ENCODE data around the gene DPF3.
"Not testable (repeated sequence)": the region's sequence is repeated elsewhere in the genome, so short reads cannot be mapped to it uniquely, and the experiment has no call there.

DPF3 gene

DNA sequence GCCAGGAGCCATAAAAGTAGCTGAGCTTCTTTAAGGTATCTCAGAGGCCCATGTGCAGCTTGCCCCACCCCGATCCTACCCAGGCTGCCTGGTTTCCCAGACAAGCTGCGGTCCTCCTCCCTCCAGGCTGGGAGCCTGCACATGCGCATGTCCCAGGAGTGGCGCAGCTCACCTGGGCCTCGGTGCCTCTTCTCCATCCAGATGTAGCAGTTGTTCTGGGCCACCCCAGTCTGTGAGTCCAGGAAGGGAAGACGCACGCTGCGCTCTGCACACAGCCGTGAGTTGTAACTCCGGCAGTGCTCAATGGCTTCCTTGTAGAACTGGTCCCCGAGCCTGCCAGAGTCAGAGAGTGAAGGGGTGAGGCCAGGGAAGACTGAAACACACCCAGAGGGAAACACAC is 122.3 kb downstream of the DPF3 start:
- no peak for DNase-seq (ENCODE audit: low read depth)

DNA sequence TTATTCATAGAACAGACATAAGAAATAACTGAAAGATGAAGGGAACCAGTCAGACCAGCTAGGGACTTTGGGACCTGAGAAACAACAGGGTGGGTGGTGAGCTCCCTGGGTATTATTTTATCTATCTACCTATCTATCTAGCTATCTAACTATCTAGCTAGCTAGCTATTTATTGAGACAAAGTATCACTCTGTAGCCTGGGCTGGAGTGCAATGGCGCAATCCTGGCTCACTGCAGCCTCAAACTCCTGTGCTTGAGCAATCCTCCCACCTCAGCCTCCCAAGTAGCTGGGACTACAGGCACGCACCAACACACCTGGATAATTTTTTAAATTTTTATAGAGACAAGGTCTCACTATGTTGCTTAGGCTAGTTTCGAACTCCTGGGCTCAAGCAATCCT is 127.6 kb downstream of the DPF3 start:
- DNase-seq (ENCODE audit: low read depth): no peak

DNA sequence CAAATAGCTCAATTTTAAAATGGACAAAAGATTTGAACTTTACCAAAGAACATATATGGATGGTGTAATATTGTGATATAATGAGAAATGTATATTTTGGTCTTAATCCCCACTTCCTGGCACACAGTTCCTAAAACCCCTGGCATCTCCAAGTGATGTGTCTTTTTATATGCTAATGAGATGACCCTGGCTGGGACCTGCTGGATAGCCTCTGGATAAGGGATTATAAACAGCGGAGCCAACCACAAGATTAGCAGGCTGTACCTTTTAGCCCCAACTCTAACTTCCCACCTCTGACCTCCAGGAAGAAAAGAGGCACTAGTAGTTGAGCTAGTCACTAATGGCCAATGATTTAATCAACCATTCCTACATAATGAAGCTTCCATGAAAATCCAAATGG is 130.0 kb downstream of the DPF3 start:
- no peak for DNase-seq (ENCODE audit: low read depth)

DNA sequence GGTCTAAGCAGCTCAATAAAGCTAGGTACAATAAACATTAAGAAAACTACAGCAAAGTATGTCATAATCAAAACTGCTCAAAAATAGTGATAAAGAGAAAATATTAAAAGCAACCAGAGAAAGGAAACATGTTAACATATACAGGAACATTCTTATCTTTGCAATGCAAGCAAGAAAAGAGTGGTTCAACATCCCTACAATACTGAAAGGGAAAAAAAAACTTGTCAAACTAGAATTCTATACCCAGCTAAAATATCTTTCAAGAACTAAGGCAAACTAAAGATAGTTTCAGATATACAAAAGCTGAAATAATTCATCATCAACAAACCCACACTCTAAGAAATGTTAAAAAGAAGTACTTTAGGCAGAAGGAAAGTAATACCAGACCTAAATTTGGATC is 134.2 kb downstream of the DPF3 start:
- no peak for DNase-seq (ENCODE audit: low read depth)

DNA sequence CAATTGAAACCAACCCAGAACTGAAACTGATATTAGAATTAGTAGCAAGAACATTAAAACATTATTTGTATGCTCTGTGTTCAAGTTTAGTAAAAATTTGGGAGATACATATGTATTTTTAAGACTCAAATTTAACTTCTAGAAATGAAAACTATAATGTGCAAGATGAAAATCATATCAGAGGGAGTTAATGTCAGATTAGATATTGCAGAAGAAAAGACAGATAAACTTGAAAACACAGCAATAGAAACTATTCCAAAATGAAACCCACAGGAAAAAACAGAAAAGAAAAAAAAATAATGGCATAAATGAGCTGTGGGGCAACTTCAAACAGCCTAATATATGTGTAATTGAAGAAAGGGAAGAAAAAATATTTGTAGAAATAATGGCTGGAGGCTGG is 134.9 kb downstream of the DPF3 start:
- DNase-seq (ENCODE audit: low read depth): no peak

DNA sequence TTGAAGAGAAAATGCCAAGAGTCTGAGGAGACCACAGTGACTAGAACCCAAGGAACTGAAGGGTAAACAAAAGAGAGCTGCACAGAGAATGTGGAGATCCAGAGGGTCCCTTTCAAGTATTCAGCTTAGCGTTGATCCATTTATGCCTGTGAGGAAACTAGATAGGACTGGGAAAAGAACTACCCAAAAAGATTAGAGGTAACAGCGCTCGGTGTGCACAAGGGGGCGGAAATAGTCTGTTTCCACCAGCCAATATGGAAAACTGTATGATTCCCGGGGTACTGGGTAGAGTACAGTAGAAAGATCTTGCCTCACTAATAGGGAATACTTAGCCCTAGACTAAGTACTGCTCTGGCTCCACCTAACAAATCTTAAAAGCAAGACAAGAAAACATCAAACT is 135.5 kb downstream of the DPF3 start:
- no peak for DNase-seq (ENCODE audit: low read depth)

DNA sequence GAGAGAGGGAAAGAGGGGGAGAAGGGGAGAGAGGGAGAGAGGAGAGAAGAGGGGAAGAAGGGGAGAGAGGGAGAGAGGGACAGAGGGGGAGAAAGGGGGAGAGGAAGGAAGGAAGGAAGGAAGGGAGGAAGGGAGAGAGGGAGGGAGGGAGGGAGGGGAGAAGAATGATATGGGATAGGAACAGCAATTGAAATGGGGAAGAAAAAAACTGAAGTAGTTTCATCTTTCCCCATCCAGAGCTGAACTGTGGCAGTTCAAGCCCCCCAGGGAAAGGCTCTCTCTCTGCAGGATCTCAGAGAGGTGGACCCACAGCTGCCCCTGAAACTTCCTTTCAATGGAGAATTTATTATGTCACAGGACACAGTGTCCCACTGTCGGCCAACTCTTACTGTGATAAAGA is 136.9 kb downstream of the DPF3 start:
- DNase-seq (ENCODE audit: low read depth): no peak

DNA sequence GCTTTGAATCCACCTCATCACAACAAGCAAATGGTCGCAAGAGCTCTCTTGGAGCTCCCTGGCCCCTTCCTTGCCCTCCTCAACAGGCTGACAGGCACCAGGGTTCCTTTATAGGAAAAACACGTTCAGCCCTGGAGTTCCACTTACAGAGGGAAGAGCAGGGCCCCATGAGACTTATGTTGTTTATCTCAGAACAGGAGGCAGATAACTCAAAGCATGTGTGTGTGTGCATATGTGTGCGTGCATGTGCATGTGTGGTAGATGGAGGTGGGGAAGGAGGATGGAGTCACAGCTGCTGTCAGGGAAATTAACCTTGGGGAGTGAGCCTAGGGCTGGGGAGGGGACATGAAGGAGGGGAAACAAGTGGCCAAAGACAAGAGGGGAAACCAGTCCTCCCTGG is 138.1 kb downstream of the DPF3 start:
- DNase-seq (ENCODE audit: low read depth): no peak

DNA sequence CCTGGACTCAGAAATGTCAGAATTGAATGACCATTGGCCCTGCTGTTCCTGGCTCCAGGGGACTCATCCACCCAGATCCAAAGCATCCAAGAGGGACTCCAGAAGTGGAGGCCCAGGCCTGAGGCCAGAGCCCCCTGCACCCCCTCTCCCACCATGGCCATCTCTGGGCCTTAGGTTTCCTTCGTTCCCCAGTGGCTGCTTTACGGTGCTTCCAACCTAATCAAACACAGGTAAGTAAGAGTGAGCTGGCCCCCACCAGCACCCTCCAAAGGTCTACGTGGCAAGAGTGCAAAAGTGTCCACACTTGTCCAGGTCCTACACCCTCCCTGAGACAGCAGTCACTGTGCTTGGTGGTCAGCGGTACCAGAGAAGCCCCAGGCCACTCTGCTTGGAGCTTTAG is 139.0 kb downstream of the DPF3 start:
- no peak for DNase-seq (ENCODE audit: low read depth)

DNA sequence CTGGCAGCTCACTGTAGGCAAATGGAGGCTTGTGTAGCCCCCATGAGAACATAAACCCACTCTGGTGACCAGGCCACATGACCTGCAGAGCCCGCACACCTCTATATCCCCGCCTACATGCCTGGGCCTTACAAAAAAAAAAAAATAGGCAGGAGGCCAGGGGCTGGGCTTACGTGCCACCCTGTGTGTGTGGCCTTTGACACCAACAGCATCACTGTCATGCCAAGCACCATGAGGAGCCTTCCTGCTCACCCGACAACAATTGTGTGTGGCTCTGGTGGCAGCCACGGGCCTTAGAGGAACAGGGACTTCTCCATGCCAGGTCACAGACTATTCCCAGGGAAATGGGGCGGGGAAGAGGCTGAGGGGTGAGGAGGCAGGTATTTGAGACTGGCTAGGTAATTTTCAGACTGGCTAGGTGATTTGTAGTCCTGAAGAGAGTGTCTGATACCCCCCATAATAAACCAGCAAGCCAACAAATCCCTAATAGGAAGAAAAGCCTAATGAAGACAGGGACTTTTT is 140.0 kb downstream of the DPF3 start:
- no peak for DNase-seq (ENCODE audit: low read depth)

DNA sequence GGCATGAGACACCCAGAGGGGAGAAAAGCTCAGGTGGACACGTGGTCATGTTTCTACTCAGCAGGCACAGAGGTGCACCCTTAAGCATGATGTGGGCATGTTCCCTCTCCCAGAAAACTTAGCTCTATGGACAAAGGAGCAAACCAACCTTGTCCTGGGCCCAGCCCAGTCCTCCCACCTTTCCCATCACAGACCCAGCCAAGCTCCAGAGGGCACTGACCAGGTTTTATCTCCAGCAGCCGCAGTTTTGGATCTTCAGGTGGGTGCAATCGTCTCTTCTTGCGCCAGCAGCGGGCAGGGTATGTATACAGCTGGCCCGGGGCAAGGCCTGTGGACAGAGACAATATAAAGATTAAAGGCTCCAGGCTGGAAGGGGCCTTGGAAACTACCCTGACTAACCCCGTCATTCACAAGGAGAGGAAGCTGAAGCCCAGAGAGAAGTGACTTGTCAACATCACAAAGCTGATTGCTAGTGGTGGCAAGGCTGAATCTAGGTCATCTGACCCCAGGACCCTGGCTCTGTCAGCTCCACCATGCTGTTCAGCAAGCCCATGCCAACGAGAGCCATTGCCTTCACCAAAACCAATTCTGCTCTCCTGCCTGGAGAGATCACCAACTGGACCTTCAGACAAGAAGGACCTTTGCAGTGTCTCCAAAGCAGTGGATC is 140.7 kb downstream of the DPF3 start:
- DNase-seq (ENCODE audit: low read depth): no peak

DNA sequence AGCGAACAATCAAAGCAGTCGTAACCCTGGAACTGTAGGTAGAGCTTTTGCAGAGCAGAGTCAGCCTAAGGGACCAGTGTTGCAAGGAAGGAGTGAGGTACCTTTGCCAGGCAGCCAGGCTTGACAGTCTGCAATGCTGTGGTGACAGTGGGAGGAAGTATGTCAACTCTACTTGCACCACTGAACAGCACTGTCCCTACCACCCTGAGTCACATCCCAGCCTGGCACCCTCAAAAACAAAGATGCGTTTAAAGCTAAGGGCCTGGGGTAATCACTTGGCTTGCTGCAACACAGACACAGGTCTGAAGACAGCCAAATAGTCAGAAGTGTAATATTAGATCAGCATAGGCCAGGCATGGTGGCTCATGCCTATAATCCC is 141.9 kb downstream of the DPF3 start:
- no peak for DNase-seq (ENCODE audit: low read depth)

DNA sequence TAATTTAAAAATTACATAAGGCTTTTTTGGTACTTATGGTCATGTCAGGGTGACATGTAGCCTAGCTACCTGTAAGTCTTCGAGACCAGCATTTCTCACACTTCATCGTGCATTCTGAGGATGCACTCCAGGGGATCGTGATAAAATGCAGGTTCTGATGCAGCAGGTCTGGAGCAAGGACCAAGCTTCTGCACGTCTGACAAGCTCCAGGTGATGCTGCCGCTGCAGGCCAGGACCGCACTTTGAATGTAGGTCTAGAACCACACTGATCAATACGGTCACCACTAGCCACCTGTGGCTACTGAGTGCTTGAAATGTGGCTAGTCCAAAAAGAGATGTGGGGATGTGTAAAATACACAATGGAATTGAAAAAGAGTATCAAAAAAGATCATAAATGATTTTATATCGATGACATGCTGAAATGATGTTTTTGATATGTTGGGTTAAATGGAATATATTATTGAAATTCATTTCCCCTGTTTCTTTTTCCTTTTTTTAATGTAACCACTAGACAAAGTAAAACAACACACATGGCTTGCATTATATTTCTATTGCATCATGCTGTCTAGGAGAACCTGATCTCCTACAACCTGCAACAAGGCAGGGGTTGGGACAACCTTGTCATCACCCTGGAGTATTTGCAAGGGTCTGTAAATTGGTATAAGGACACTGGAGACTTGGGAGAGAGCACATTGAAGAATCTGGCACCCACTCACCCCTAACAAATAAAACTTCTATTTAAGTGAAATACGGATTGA is 142.4 kb downstream of the DPF3 start:
- no peak for DNase-seq (ENCODE audit: low read depth)

DNA sequence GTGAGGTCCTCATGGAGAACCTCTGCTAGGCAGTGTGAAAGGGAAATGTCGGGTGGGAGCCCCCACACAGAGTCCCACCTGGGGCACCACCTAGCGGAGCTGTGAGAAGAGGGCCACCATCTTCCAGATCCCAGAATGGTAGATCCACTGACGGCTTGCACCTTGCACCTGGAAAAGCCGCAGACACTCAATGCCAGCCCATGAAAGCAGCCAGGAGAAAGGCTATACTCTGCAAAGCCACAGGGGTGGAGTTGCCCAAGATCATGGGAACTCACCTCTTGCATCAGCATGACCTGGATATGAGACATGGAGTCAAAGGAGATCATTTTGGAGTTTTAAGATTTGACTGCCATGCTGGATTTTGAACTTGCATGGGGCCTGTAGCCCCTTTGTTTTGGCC is 145.0 kb downstream of the DPF3 start:
- DNase-seq (ENCODE audit: low read depth): not testable (repeated sequence)

DNA sequence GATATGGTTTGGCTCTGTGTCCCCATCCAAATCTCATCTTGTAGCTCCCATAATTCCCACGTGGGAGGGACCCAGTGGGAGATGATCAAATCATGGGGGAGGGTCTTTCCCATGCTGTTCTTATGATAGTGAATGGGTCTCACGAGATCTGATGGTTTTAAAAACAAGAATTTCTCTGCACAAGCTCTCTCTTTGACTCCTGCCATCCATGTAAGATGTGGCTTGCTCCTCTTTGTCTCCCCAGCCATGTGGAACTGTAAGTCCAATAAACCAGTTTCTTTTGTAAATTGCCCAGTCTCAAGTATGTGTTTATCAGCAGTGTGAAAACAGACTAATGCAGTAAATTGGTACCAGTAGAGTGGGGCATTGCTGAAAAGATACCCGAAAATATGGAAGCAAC is 146.2 kb downstream of the DPF3 start:
- DNase-seq (ENCODE audit: low read depth): no peak

DNA sequence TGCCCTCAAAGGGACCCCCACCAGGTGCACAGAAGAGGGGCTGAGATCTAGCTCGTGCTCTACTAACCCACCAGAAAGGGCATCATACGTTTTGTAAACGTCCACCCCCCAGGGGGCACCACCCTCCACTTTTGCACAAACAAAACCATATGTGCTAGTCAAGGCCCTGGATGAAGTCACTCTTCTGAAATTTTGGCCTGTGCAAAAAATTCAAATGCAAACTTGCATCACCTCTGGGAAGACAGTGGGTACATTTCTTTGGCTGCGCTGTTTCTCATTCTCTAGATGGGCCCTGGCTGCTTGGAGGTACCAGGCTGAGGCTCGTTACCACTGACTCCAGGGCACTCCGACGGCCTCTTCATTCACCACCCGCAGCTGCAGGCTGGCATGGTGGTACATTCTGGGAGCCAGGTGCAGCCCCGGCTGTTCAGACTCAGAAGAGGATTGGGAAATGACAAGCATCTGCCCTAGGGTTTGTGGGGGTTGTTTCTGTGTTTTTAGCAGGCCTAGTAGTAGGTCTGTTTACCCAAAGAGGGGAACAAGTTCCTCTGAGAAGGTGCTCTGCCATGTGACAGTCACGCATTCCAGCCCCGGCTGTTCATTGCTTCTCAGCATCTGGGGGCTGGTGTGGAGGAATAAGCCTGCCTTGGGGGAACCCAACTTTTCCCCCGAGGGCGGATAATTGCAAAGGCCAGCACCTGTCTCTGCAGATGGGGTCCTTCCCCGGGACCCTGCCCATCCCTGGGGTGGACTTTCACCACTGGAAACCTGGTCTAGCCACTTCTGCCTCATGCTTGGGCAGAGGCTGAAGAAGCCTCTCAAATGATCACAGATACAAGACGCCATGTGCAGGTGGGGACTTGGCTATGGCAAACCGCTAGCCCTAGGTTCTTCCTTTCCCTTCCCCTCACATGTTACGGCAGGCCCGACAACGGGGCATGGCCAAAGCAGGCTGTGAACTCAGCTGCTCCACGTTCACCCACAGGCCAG is 147.6 kb downstream of the DPF3 start:
- no peak for DNase-seq (ENCODE audit: low read depth)

DNA sequence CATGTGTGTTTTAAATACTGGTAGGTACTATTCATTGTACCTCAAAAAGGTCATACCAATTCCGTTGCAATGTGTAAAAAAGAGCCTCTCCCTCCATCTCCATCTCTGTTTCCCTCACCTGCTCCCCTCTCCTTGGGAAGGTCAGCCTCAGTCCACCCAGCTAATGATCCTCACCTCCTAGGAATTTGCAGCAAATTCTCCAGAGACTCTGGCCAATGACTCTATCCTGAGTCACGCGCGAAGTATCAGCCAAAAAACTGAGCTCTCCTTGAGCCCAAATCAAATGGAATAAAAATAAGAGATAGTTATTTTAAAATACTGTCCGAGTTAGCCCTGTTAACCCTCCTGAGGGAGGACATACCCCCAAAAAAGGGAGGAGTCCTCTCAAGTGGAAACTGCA is 148.4 kb downstream of the DPF3 start:
- no peak for DNase-seq (ENCODE audit: low read depth)

DNA sequence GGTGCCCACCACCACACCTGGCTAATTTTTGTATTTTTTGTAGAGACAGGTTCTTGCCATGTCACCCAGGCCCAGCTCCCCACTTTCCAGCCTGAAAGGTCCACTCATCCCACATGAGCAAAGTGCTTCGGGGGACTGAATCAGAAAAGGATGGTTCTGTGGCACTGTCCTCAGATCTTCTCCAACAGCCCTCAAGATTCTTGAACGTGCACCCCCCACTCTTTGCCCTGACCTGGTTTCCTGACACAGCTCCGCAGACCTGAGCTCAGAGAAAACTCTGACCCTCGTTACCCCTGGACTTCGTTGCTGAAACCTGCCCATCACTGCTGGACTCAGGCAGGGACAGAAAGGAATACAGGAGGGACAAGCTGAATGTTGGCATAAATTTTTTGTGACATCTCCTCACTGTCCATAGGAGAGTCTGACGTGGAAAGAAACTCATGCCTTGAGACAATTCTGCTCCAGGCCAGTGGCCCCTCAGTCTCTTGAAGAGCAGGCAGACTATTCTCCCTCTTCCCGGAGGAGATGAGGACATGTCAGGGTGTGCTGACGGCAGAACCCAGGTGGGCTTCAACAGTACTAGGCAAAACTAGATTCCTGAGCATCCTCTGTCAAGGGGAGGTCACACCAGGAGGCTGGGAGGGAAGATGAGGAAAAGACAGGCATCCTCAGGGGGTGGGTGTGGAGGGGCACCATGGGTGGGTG is 149.3 kb downstream of the DPF3 start:
- DNase-seq (ENCODE audit: low read depth): no peak

DNA sequence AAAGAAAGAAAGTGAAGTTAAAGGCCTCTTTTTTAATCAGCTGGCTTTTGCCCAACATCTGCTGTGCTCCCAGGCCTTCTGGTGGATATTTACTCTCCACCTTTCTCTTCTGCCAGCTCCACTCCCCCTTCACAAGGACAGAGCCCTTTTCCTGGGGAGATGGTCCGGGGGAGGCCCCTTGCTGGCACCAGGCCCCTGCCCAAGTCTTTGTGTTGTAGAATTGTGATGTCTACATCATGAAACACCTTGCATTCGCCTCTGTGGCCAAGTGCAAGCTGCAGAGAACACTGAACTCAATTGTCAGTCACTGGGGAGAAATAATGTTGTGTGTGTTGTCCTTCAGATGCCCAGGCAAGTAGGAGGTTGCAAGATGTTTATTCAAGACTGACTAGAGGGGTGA is 150.3 kb downstream of the DPF3 start:
- no peak for DNase-seq (ENCODE audit: low read depth)

DNA sequence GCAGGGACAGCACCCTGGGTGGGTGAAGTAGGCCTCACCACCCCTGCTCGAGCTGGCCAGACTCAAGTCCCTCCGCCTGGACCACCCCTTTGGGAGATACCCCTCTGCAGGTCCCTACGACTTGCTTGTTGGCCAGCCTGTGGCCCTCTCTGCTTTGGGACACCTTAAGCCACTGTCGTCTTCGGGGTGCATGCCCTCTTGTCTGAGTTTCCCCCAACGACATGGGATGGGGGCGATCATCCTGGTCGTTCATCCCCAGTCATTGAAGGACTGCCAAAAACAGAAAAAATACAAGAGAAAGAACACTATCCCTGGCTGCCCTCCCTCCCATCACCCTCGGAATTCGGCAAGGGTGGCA is 151.1 kb downstream of the DPF3 start:
- DNase-seq (ENCODE audit: low read depth): no peak

DNA sequence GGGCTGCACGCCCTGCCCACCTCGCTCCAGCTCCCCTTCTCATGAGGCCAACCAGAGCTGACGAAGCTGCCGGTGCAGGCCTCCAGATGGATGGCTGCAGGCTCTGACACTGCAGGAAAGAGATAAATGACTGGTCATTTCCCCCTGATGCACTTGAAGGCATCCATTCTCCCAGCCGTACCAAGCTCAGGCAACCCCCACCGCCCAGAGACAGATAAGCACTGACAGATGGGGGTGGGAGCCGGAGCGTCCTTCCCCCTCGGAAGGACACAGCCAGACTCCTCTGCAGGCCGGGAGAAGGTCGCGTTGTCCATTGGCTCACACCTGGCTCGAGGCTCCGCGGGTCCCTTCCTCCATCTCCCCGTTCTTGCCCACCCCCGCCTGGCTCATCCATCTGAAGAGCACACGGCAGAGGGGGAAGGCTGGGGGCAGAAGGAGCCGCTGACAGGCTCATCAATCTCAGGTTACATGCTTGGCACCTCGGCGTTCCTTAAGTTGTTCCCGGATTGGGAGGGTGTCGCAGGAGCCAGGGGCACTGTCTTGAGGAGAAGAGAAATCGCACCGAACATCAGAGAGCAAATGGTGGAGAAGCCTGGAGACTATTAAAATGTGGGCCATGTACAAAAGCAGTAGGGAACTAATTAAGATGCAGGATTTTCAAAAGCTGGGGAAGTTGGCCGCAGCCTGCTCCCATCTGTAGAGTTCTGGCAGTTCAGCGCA is 151.6 kb downstream of the DPF3 start:
- DNase-seq (ENCODE audit: low read depth): no peak

DNA sequence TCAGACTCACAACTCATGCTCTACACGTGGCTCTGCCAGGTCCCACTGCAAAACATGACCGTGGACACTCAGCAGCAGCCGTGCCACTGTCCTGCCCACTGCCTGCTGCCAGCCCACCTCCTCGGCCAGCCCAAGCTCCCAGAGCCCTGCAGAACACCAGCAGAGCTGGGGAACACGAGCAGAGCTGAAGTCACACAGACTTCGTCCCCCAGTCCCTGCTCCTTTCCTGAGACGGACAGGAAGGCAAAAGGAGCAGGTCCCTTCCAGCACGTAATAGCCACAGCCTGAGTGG is 152.1 kb downstream of the DPF3 start:
- no peak for DNase-seq (ENCODE audit: low read depth)
